Right lobe of liver (tissue), 6 donors: ENCODE data around the gene GALNT1. TPM values are rescaled to one million over a fixed set of nuclear protein-coding genes. Genes with fewer than 3 reads are reported as not detected.

ENCODE experiments used
- ATAC-seq, 4 donors: fragments of 200-7000 bp; cut with Tn5 transposase; one replicate each; pipeline ENCODE4 v1.9.1; 2020; ENCODE audit warnings: mild to moderate bottlenecking in 4 of 4, moderate library complexity in 4 of 4
- DNase-seq, 3 donors: peaks; one replicate each; pipeline ENCODE4 v3.0.0-alpha.2; 2020
- H3K27ac ChIP-seq, 3 donors: fragments of 200-600 bp; one replicate each; pipeline ENCODE4 v1.8.0; 2022
- H3K27me3 ChIP-seq, 2 donors: fragments of 200-600 bp; one replicate each; pipeline ENCODE4 v1.8.0; 2022
- H3K36me3 ChIP-seq, 4 donors: fragments of 200-600 bp; sonication (generic) in 1 of 4; one replicate each; pipeline versions ENCODE4 v1.5.1 to v1.8.0; 2017 to 2022; ENCODE audit warnings: control low read depth in 1 of 4
- H3K4me1 ChIP-seq, 4 donors: fragments of 200-600 bp; sonication (generic) in 1 of 4; one replicate each; pipeline versions ENCODE4 v1.5.1 to v1.8.0; 2017 to 2022; ENCODE audit warnings: control low read depth in 1 of 4
- H3K4me3 ChIP-seq, 3 donors: fragments of 200-600 bp; one replicate each; pipeline ENCODE4 v1.8.0; 2022
- H3K9me3 ChIP-seq, 4 donors: fragments of 200-600 bp; sonication (generic) in 1 of 4; one replicate each; pipeline versions ENCODE4 v1.5.1 to v1.8.0; 2017 to 2022; ENCODE audit warnings: control low read depth in 1 of 4
- CTCF ChIP-seq, 4 donors: fragments of 200-600 bp in 3 of 4; fragments of 450-650 bp in 1 of 4; IDR thresholded peaks; one replicate each; pipeline versions ENCODE4 v1.5.1 to v1.8.0; 2016 to 2022; ENCODE audit warnings: antibody characterized with exemption in 4 of 4, mild to moderate bottlenecking in 2 of 4
- POLR2A ChIP-seq: fragments of 450-650 bp; IDR thresholded peaks from one replicate; pipeline ENCODE4 v1.6.1; 2017; ENCODE audit warnings: antibody characterized with exemption, mild to moderate bottlenecking
- WGBS: methylation state at CpG from one replicate; pipeline ENCODE4 v1.1.6; 2018; ENCODE audit warnings: low coverage, low lambda C conversion rate; ENCODE audit not compliant: insufficient coverage; ENCODE audit errors: missing lambda C conversion rate; 5-methylcytosine and 5-hydroxymethylcytosine counted together
- intact Hi-C, 2 donors: fragments of 100-400 bp; cut with DNase I; formaldehyde crosslinking; loops; one replicate each; pipeline versions ENCODE4 v1.11.2 to v1.14.1; 2022
- total RNA-seq, 6 experiments: library from RNA; depleted of rRNA in 2 of 6; stranded (reverse); fragments of >200 nt in 2 of 6; fragmentation: NEBNext Ultra II Directional in 3 of 6; extraction: Animal tissue kit (Norgen Biotek cat#: 25700) in 3 of 6; gene quantifications; one replicate each; pipeline versions ENCODE4 v1.1.0 to v1.2.4, GENCODE V29; 2016 to 2023
- donor health status: DM: no; HTN: yes; CAD: no.
- donor health status: DM: no; HTN: no; CAD: no.
- donor health status: DM: no; HTN: no; CAD: no.
- donor health status: DM: no; HTN: yes; CAD: no.
- donor health status: DM: no; HTN: yes; CAD: no.

GALNT1 gene
- total RNA-seq, 6 experiments from 2014 or later, result 28.0 to 47.4 (median 40.4) TPM

- no peaks in the 10 kb centered on the region for H3K27me3 ChIP-seq
- peak in 3 of 4 donors; percentile 13 to 48 (median 19) for ATAC-seq
- no peaks in the 10 kb centered on the region for H3K9me3 ChIP-seq
- no peaks in the 10 kb centered on the region for H3K36me3 ChIP-seq
- H3K27ac ChIP-seq, result no peak overlapping the region
- no peak for DNase-seq
- 61% methylated on average over 3 of the region's 3 CpGs for WGBS
- TF ChIP-seq CTCF (IDR thresholded peaks at IDR 0.05) (no peak), POLR2A (no peak)
- peaks cover 0 to 5% (median 0%) of the 10 kb centered on the region in 4 donors for H3K4me1 ChIP-seq
- intact Hi-C loops, result no loop called here
- no peak overlapping the region for H3K4me3 ChIP-seq
These were observed 28.5 kb downstream of the GALNT1 start for GRCh38 chr18:35610089-35610488.

GRCh38 chr18:35610724-35611123 is 29.2 kb downstream of the GALNT1 start:
- Histone ChIP-seq H3K4me3 (no peak overlapping the region), H3K9me3 (no peaks in the 10 kb centered on the region), H3K4me1 (peaks cover 0 to 5% (median 0%) of the 10 kb centered on the region in 4 donors), H3K27ac (no peak overlapping the region), H3K36me3 (no peaks in the 10 kb centered on the region), H3K27me3 (no peaks in the 10 kb centered on the region)
- DNase-seq (no peak), ATAC-seq (no peak)
- intact Hi-C loops, result no loop called here
- TF ChIP-seq CTCF (IDR thresholded peaks at IDR 0.05) (no peak), POLR2A (no peak)

GRCh38 chr18:35611518-35611917 is 30.0 kb downstream of the GALNT1 start:
- no peaks in the 10 kb centered on the region for H3K27me3 ChIP-seq
- intact Hi-C loops, result no loop called here
- H3K36me3 ChIP-seq, result no peaks in the 10 kb centered on the region
- H3K27ac ChIP-seq, result no peak overlapping the region
- H3K9me3 ChIP-seq, result no peaks in the 10 kb centered on the region
- no peak for DNase-seq
- TF ChIP-seq POLR2A (no peak), CTCF (IDR thresholded peaks at IDR 0.05) (no peak)
- no peak overlapping the region for H3K4me3 ChIP-seq
- no peak for ATAC-seq
- WGBS, result 67% methylated on average over 1 of the region's 1 CpG
- peaks cover 0 to 5% (median 0%) of the 10 kb centered on the region in 4 donors for H3K4me1 ChIP-seq

- Histone ChIP-seq H3K36me3 (no peaks in the 10 kb centered on the region), H3K27me3 (no peaks in the 10 kb centered on the region), H3K9me3 (no peaks in the 10 kb centered on the region), H3K27ac (no peak overlapping the region), H3K4me1 (peaks cover 0 to 4% (median 0%) of the 10 kb centered on the region in 4 donors), H3K4me3 (no peak overlapping the region)
- ATAC-seq (no peak), DNase-seq (no peak)
- intact Hi-C loops, result no loop called here
- TF ChIP-seq POLR2A (no peak), CTCF (IDR thresholded peaks at IDR 0.05) (no peak)
- WGBS, result 100% methylated on average over 2 of the region's 2 CpGs
These were observed 34.5 kb downstream of the GALNT1 start for GRCh38 chr18:35616074-35616473.
